Activated T-cell treated with anti-CD3 and anti-CD28 coated beads, Interleukin-2, amount 50 U/mL, for 24 hours (primary cell): ENCODE measurements around the gene HES7.
"Not testable (repeated sequence)": the region's sequence is repeated elsewhere in the genome, so short reads cannot be mapped to it uniquely, and the experiment has no call there.

Experiments
- DNase-seq: peaks from one replicate; pipeline ENCODE4 v3.0.0-alpha.2; 2020
- H3K27ac Mint-ChIP-seq: 2 replicates; pipeline ENCODE4 v1.8.0; 2020; ENCODE audit warnings: mild to moderate bottlenecking, mixed read lengths
- H3K27me3 Mint-ChIP-seq: 2 replicates; pipeline ENCODE4 v1.8.0; 2020; ENCODE audit warnings: mixed read lengths
- H3K36me3 Mint-ChIP-seq: 2 replicates; pipeline ENCODE4 v1.8.0; 2020; ENCODE audit warnings: low read depth, mixed read lengths
- H3K4me1 Mint-ChIP-seq: 2 replicates; pipeline ENCODE4 v1.8.0; 2020; ENCODE audit warnings: low read depth, mixed read lengths
- H3K4me3 Mint-ChIP-seq: 2 replicates; pipeline ENCODE4 v1.8.0; 2020; ENCODE audit warnings: mild to moderate bottlenecking, moderate library complexity, mixed read lengths
- H3K9me3 Mint-ChIP-seq: 2 replicates; pipeline ENCODE4 v1.8.0; 2020; ENCODE audit warnings: mixed read lengths

Gene HES7

GRCh38 chr17:8087952-8088230 lies 36.0 kb downstream of the HES7 start:
- Mint-ChIP-seq H3K9me3 (no peaks in the 10 kb centered on the region), H3K4me3 (no peak overlapping the region), H3K36me3 (no peaks in the 10 kb centered on the region), H3K27me3 (peaks cover 37% of the 10 kb centered on the region), H3K4me1 (no peaks in the 10 kb centered on the region), H3K27ac (no peak overlapping the region)
- DNase-seq: no peak

DNA sequence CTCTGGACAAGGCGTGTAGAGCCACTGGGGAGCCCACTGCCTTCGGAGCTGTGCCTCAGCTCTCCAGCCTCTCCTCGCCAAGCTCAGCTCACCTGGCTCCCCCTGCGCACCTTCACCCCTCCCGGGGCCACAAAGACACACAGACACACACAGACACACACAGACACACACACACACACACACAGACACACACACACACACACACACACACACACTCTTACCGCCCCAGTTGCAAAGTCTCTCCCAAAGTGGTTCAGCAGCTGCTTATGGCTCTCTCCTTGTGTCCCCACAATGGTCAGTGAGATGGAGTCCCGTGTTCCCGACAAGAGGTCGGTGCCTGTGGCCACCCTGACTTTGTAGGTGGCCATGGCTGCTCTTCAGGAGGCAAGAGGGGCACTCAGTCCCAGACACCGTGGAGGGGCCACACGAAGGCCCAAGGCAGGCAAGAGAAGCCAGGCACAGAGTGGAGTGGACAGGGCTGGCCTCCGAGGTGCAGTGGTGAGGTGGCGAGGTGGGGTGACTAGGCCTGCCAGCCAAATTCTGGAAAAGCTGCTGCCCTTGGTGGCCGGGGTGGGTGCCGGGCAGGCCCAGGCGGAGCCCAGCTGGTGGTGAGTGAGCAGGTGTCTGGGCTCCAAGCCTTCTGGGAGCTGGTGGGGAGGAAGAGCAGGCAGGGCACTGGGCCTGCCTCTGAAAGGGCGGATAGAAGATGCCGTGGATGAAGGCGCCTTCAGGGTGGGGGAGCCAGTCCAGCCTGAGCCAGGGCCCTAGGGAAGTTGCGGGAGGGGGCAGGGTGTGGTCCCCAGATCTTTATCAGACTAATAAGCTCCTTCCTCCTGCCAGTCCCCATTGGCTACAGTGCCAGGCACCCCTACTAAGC lies 36.6 kb downstream of the HES7 start, which contains the start of gene ALOX12B:
ALOX12B (minus strand) TSS at position 642 of the 877 bp plus-strand sequence; CDS start at position 368, 274 bp downstream.
- Mint-ChIP-seq H3K4me1 (no peaks in the 10 kb centered on the region), H3K9me3 (no peaks in the 10 kb centered on the region), H3K27ac (no peak within 1 kb of the TSS), H3K27me3 (peaks cover 33% of the 10 kb centered on the region), H3K36me3 (no peaks in the 10 kb centered on the region), H3K4me3 (no peak within 1 kb of the TSS)
- no peak for DNase-seq

GRCh38 chr17:8084250-8084649 lies 39.7 kb downstream of the HES7 start:
- no peak overlapping the region for H3K27ac Mint-ChIP-seq
- no peaks in the 10 kb centered on the region for H3K9me3 Mint-ChIP-seq
- H3K27me3 Mint-ChIP-seq: peaks cover 18% of the 10 kb centered on the region
- H3K36me3 Mint-ChIP-seq: peaks cover 23% of the 10 kb centered on the region
- H3K4me1 Mint-ChIP-seq: peaks cover 15% of the 10 kb centered on the region
- H3K4me3 Mint-ChIP-seq: no peak overlapping the region
- no peak for DNase-seq

GRCh38 chr17:8082292-8082691 lies 41.6 kb downstream of the HES7 start:
- Mint-ChIP-seq H3K4me3 (no peak overlapping the region), H3K27me3 (peaks cover 8% of the 10 kb centered on the region), H3K9me3 (no peaks in the 10 kb centered on the region), H3K36me3 (peaks cover 24% of the 10 kb centered on the region), H3K27ac (no peak overlapping the region), H3K4me1 (peaks cover 19% of the 10 kb centered on the region)
- no peak for DNase-seq

DNA sequence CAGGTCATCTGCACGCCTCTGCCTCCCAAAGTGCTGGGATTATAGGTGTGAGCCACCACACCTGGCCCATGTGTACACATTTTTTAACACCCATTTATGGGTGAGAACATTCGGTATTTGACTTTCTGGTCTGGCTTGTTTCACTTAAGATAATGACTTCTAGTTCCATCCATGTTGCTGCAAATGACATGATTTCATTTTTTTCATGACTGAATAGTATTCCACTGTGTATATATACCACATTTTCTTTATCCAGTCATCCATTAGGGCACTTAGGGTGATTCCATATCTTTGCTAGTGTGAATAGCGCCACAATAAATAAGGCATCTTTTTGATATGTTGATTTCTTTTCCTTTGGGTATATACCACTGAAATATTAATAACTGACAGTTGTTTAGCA lies 42.0 kb downstream of the HES7 start:
- peaks cover 24% of the 10 kb centered on the region for H3K36me3 Mint-ChIP-seq
- no peak overlapping the region for H3K27ac Mint-ChIP-seq
- DNase-seq: no peak
- H3K4me1 Mint-ChIP-seq: peaks cover 19% of the 10 kb centered on the region
- H3K9me3 Mint-ChIP-seq: no peaks in the 10 kb centered on the region
- peaks cover 5% of the 10 kb centered on the region for H3K27me3 Mint-ChIP-seq
- H3K4me3 Mint-ChIP-seq: no peak overlapping the region

GRCh38 chr17:8080799-8081219 lies 43.1 kb downstream of the HES7 start:
- H3K27ac Mint-ChIP-seq: no peak overlapping the region
- H3K36me3 Mint-ChIP-seq: peaks cover 24% of the 10 kb centered on the region
- H3K4me1 Mint-ChIP-seq: peaks cover 19% of the 10 kb centered on the region
- peaks cover 3% of the 10 kb centered on the region for H3K27me3 Mint-ChIP-seq
- peak overlapping the region; percentile 89 for H3K4me3 Mint-ChIP-seq
- no peaks in the 10 kb centered on the region for H3K9me3 Mint-ChIP-seq
- no peak for DNase-seq

GRCh38 chr17:8080208-8080798 lies 43.6 kb downstream of the HES7 start:
- Mint-ChIP-seq H3K36me3 (peaks cover 24% of the 10 kb centered on the region), H3K27ac (peak overlapping the region; percentile 87), H3K4me1 (peaks cover 19% of the 10 kb centered on the region)

DNA sequence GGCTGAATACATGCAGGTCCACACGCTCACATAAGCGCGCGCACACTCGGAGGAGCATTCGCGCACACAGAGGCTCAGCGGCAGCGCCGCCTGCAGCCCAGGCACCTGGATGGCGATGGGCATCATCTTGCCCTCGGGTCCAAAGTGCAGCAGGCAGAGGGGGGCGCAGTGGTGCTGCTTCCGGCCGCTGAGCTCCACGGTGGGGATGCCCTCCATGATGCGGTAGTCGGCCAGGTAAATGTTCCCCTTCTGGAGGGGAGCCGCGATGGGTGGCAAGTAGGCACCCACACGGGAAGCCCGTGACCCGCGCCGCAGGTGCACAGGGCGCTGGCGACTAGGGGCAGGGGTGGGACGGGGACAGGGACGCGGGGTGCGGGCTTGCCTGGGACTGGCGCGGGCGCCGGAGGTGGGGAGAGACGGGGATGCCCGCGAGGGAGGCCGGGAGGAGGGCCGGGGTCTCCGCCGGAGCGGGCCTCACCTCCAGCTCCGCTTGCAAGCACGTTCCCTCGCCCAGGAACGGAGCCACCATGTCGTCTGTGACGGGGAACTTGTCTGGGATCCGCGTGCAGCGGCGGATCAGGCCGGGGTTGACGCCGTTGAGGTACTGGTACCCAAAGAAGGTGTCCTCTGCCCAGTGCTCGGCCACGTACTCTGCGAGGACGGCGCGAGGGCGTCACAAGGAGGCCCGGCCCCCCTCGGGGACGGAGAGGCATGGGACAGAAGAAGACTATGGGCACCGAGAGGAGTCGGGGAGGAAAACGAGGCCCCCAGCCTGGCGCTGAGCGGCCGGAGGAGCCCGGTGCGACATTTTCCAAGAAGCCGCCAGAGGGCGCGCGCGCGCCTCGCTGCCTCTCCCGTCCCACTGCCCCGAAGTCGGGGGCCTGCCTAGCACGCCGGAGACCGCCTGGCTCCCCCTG lies 44.4 kb downstream of the HES7 start:
- Mint-ChIP-seq H3K36me3 (peaks cover 24% of the 10 kb centered on the region), H3K4me1 (peaks cover 19% of the 10 kb centered on the region), H3K27me3 (peaks cover 9% of the 10 kb centered on the region), H3K4me3 (peak overlapping the region; percentile 89), H3K27ac (peak overlapping the region; percentile 87), H3K9me3 (no peaks in the 10 kb centered on the region)
- peak; percentile 89 for DNase-seq

More at GRCh38 chr17:8080208-8080798, 43.6 kb downstream of the HES7 start:
- peaks cover 1% of the 10 kb centered on the region for H3K27me3 Mint-ChIP-seq
- no peak for DNase-seq
- H3K4me3 Mint-ChIP-seq: peak overlapping the region; percentile 89
- no peaks in the 10 kb centered on the region for H3K9me3 Mint-ChIP-seq

DNA sequence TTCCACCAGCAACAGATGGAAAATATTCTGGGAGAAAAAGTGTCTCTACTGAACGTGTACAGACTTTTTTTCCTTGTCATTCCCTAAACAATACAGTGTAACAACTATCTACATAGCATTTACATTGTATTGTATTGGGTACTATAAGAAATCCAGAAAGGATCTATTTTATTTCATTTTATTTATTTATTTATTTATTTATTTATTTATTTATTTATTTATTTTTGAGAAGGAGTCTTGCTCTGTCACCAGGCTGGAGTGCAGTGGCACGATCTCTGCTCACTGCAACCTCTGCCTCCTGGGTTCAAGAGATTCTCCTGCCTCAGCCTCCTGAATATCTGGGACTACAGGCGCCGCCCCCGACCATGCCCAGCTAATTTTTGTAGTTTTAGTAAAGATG lies 46.0 kb downstream of the HES7 start:
- peaks cover 24% of the 10 kb centered on the region for H3K36me3 Mint-ChIP-seq
- H3K27ac Mint-ChIP-seq, DNase-seq, H3K4me3 Mint-ChIP-seq, H3K9me3 Mint-ChIP-seq: not testable (repeated sequence)
- peaks cover 24% of the 10 kb centered on the region for H3K27me3 Mint-ChIP-seq
- H3K4me1 Mint-ChIP-seq: peaks cover 31% of the 10 kb centered on the region

DNA sequence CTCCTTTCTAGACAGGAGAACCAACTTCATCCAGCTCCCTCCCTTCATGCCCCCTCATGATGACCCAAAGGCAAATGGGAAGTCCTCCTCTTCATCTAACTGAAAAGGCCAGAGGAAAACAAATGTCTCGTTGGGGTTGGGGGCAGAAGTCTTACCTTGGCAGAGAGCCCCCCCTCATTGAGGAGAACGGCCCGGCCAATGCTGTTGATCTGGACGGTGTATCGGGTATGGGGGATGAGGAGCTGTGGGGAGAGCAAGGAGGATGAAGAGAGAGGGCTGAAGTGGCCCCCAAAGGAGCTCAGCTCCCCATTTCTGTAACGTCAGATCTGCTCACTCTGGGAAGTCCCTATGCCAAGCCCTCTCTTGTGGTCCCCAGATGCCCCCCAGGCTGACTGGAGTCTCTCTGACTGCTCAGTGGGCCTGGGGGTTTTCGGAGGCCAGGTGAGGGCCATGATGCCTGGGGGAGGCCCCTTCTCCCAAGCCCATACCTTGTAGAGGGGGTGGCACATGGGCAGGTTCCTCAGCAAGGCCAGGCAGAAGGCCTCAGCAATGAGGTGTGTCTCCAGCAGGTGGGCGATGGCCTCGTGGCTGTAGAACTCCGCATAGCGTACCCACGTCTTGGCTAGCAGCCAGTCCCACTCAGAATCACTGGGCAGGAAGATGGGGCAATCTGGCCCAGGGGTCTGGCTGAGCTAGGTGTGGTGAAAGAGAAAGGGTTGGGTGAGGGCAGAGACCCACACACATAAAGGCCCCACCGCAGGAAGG lies 47.2 kb downstream of the HES7 start:
- Mint-ChIP-seq H3K4me1 (peaks cover 38% of the 10 kb centered on the region), H3K9me3 (no peaks in the 10 kb centered on the region), H3K27me3 (peaks cover 37% of the 10 kb centered on the region), H3K4me3 (no peak overlapping the region), H3K27ac (no peak overlapping the region), H3K36me3 (peaks cover 19% of the 10 kb centered on the region)
- DNase-seq: no peak

DNA sequence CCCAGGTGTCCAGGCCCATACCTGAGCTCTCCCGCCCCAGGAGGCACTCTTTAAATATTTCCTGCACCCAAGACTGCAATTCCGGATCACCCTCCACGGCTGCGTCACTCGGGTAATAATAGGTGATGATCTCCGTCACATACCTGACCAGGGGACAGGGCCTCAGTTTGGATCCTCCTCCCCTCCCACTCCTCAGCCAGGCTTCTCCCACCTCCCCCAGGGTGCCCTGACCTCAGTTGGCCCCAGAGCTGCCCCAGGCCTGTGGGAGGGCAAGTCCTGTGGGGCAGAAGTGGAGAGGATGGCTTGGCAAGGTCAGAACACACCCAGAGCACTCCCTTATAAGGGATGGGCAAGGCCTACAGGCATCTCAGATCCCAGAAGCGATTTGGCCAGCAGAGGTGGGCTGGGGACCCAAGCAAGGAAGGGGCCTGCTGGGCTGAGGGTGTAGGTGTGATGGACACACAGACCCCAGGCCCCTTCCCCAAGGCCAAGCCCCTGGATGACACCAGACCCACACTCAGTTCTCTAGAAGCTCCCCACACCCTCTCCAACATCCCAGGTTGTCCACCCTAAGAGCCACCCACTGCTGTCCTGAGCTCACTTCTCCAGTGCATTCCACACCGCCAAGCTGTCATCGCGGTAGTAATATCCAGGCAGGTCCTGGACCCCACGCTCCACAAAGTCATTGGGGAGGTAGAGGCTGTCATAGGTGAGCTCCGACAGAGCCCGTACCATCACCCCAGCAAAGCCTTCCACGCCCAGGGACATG lies 48.1 kb downstream of the HES7 start:
- H3K27me3 Mint-ChIP-seq: peaks cover 46% of the 10 kb centered on the region
- no peak overlapping the region for H3K4me3 Mint-ChIP-seq

GRCh38 chr17:8075081-8075480 lies 48.8 kb downstream of the HES7 start:
- H3K27me3 Mint-ChIP-seq: peaks cover 47% of the 10 kb centered on the region
- H3K4me3 Mint-ChIP-seq: no peak overlapping the region
- peaks cover 6% of the 10 kb centered on the region for H3K36me3 Mint-ChIP-seq
- DNase-seq: no peak
- no peak overlapping the region for H3K27ac Mint-ChIP-seq
- H3K9me3 Mint-ChIP-seq: no peaks in the 10 kb centered on the region
- peaks cover 28% of the 10 kb centered on the region for H3K4me1 Mint-ChIP-seq

More for the DNA sequence above, 48.1 kb downstream of the HES7 start:
- H3K9me3 Mint-ChIP-seq: no peaks in the 10 kb centered on the region
- peaks cover 33% of the 10 kb centered on the region for H3K4me1 Mint-ChIP-seq
- peaks cover 11% of the 10 kb centered on the region for H3K36me3 Mint-ChIP-seq
- no peak overlapping the region for H3K27ac Mint-ChIP-seq
- no peak for DNase-seq

- no peak for DNase-seq
- Mint-ChIP-seq H3K27me3 (peaks cover 47% of the 10 kb centered on the region), H3K36me3 (peaks cover 2% of the 10 kb centered on the region), H3K4me3 (no peak overlapping the region), H3K9me3 (no peaks in the 10 kb centered on the region), H3K27ac (no peak overlapping the region), H3K4me1 (peaks cover 24% of the 10 kb centered on the region)
These were observed 49.4 kb downstream of the HES7 start for GRCh38 chr17:8074554-8074953.
